NB4 (cell line): ENCODE data around the gene MYLIP.

Source experiments
- CTCF ChIP-seq: IDR thresholded peaks from one replicate; pipeline ENCODE4 v1.5.1; 2012; ENCODE audit warnings: low read depth, low read length
- MAX ChIP-seq: IDR thresholded peaks from 2 replicates; pipeline ENCODE4 v1.6.1; 2011; ENCODE audit warnings: low read depth, low read length

GRCh38 chr6:16139556-16139955 lies 10.7 kb downstream of the MYLIP start:
- TF ChIP-seq CTCF: no peak
- TF ChIP-seq MAX: no peak
